MM.1S (cell line): Measurements from ENCODE around the gene SMAD3.

Experiments used
- DNase-seq: peaks from one replicate; pipeline ENCODE4 v3.0.0-alpha.2; 2015
- H2AFZ ChIP-seq: fragments of 300-600 bp; sonication (generic); 2 replicates; pipeline ENCODE4 v1.6.0; 2016; ENCODE audit warnings: antibody characterized with exemption, low read length
- H3F3A ChIP-seq: fragments of 300-600 bp; sonication (generic); 2 replicates; pipeline ENCODE4 v1.6.1; 2016; ENCODE audit warnings: mild to moderate bottlenecking, antibody characterized with exemption, low read length, moderate library complexity, mixed read lengths; ENCODE audit not compliant: insufficient read depth
- H3K27ac ChIP-seq: fragments of 300-600 bp; sonication (generic); 2 replicates; pipeline ENCODE4 v1.5.1; 2016; ENCODE audit warnings: mild to moderate bottlenecking, low read length
- H3K27me3 ChIP-seq: fragments of 300-600 bp; sonication (generic); replicated peaks from 2 replicates; pipeline ENCODE4 v1.6.0; 2016; ENCODE audit warnings: low read length; ENCODE audit not compliant: insufficient read depth
- H3K36me3 ChIP-seq: fragments of 300-600 bp; sonication (generic); replicated peaks from 2 replicates; pipeline ENCODE4 v1.6.1; 2016; ENCODE audit warnings: mild to moderate bottlenecking, low read length, mixed read lengths; ENCODE audit not compliant: insufficient read depth
- H3K4me1 ChIP-seq: fragments of 300-600 bp; sonication (generic); 2 replicates; pipeline ENCODE4 v1.6.1; 2016; ENCODE audit warnings: low read length, mixed read lengths
- H3K4me2 ChIP-seq: fragments of 300-600 bp; sonication (generic); 2 replicates; pipeline ENCODE4 v1.6.0; 2016; ENCODE audit warnings: low read depth, low read length
- H3K4me3 ChIP-seq: fragments of 300-600 bp; sonication (generic); 2 replicates; pipeline ENCODE4 v1.5.1; 2016; ENCODE audit warnings: low read length, mixed read lengths
- H3K79me2 ChIP-seq: fragments of 300-600 bp; sonication (generic); 2 replicates; pipeline ENCODE4 v1.6.1; 2016; ENCODE audit warnings: mixed run types, low read length, mixed read lengths
- H3K9ac ChIP-seq: fragments of 300-600 bp; sonication (generic); 2 replicates; pipeline ENCODE4 v1.6.1; 2016; ENCODE audit warnings: low read length, mixed read lengths
- H3K9me2 ChIP-seq: fragments of 300-600 bp; sonication (generic); replicated peaks from 2 replicates; pipeline ENCODE4 v1.6.1; 2016; ENCODE audit warnings: mild to moderate bottlenecking, low read length, mixed read lengths; ENCODE audit not compliant: insufficient read depth
- H3K9me3 ChIP-seq: fragments of 300-600 bp; sonication (generic); replicated peaks from 2 replicates; pipeline ENCODE4 v1.6.1; 2016; ENCODE audit warnings: mild to moderate bottlenecking, low read length, mixed read lengths; ENCODE audit not compliant: insufficient read depth
- H4K20me1 ChIP-seq: fragments of 300-600 bp; sonication (generic); 2 replicates; pipeline ENCODE4 v1.6.1; 2016; ENCODE audit warnings: mild to moderate bottlenecking, low read length, moderate library complexity, mixed read lengths; ENCODE audit not compliant: insufficient read depth
- CTCF ChIP-seq: fragments of 300-600 bp; sonication (generic); IDR thresholded peaks from 2 replicates; pipeline ENCODE4 v1.5.1; 2016; ENCODE audit warnings: antibody characterized with exemption, low read length, mixed read lengths
- EZH2 ChIP-seq: fragments of 300-600 bp; sonication (generic); optimal IDR thresholded peaks from 2 replicates; pipeline ENCODE3; 2017; ENCODE audit warnings: low read depth, mild to moderate bottlenecking, antibody characterized with exemption, low read length, mixed read lengths
- EZH2phosphoT487 ChIP-seq: fragments of 300-600 bp; sonication (generic); IDR thresholded peaks from 2 replicates; pipeline ENCODE4 v1.6.1; 2018; ENCODE audit warnings: antibody characterized with exemption, low read length

SMAD3 gene

DNA sequence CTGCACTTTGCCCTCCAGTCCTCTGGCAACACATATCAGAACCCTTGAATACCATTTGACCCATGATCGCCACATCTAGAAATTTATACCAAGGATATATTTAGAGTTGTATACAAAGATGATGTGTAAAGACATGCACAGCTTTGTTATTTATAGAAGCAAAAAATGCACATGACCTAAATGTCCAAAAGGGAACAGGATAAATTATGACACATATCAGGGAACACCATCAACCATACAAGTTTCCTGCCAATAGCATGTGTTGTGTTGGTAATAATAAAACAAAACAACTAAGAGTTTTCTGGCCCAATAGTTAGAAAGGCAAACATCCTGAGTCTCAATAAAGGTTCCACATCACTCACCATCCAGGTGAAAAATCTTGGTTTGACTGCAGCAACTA, 137.6 kb downstream of the SMAD3 start:
- Histone ChIP-seq H3K4me3 (no peak overlapping the region), H3K27me3 (no peaks in the 10 kb centered on the region), H3K4me2 (no peak overlapping the region), H3K9me3 (no peaks in the 10 kb centered on the region), H2AFZ (no peak overlapping the region), H3K9me2 (no peaks in the 10 kb centered on the region), H3K4me1 (no peaks in the 10 kb centered on the region), H3F3A (no peaks in the 10 kb centered on the region), H3K27ac (no peak overlapping the region), H3K36me3 (0 out of 2 replicates have a peak, but pooled peaks cover 3% of the 10 kb centered on the region), H3K79me2 (no peaks in the 10 kb centered on the region), H4K20me1 (no peaks in the 10 kb centered on the region), H3K9ac (no peak overlapping the region)
- no peak for DNase-seq
- TF ChIP-seq EZH2 = no peak
- no peak for TF ChIP-seq CTCF
- no peak for TF ChIP-seq EZH2phosphoT487

GRCh38 chr15:67207555-67208207, 142.3 kb downstream of the SMAD3 start:
- no peak for DNase-seq
- Histone ChIP-seq H3K9ac (no peak overlapping the region), H3K27me3 (no peaks in the 10 kb centered on the region), H3K9me2 (no peaks in the 10 kb centered on the region), H3K4me2 (no peak overlapping the region), H3F3A (no peaks in the 10 kb centered on the region), H4K20me1 (no peaks in the 10 kb centered on the region), H3K4me1 (peaks cover 3% of the 10 kb centered on the region; the same call in 1 of the 2 replicates), H3K79me2 (no peaks in the 10 kb centered on the region), H3K36me3 (0 out of 2 replicates have a peak, but pooled peaks cover 3% of the 10 kb centered on the region), H3K27ac (no peak overlapping the region), H3K9me3 (no peaks in the 10 kb centered on the region), H2AFZ (no peak overlapping the region), H3K4me3 (no peak overlapping the region)
- TF ChIP-seq CTCF = no peak
- TF ChIP-seq EZH2 = no peak
- TF ChIP-seq EZH2phosphoT487 = no peak

GRCh38 chr15:67208396-67208795, 143.0 kb downstream of the SMAD3 start:
- Histone ChIP-seq H3K9me2 (no peaks in the 10 kb centered on the region), H3K36me3 (0 out of 2 replicates have a peak, but pooled peaks cover 3% of the 10 kb centered on the region), H3K27ac (no peak overlapping the region), H3K4me1 (peaks cover 3% of the 10 kb centered on the region; the same call in 1 of the 2 replicates), H3K4me3 (no peak overlapping the region), H3K9me3 (no peaks in the 10 kb centered on the region), H3K27me3 (no peaks in the 10 kb centered on the region), H4K20me1 (no peaks in the 10 kb centered on the region), H3K4me2 (no peak overlapping the region), H3F3A (no peaks in the 10 kb centered on the region), H3K79me2 (no peaks in the 10 kb centered on the region), H2AFZ (no peak overlapping the region), H3K9ac (no peak overlapping the region)
- TF ChIP-seq EZH2 (no peak), CTCF (no peak), EZH2phosphoT487 (no peak)
- DNase-seq = no peak
